ENCODE data around the gene IGSF6.
"Not testable (repeated sequence)": the region's sequence is repeated elsewhere in the genome, so short reads cannot be mapped to it uniquely, and the experiment has no call there.

The IGSF6 gene

GRCh38 chr16:21628772-21629171 is 23.6 kb downstream of the IGSF6 start:
- peak; percentile 45 for DNase-seq (ENCODE audit: low read depth)

DNA sequence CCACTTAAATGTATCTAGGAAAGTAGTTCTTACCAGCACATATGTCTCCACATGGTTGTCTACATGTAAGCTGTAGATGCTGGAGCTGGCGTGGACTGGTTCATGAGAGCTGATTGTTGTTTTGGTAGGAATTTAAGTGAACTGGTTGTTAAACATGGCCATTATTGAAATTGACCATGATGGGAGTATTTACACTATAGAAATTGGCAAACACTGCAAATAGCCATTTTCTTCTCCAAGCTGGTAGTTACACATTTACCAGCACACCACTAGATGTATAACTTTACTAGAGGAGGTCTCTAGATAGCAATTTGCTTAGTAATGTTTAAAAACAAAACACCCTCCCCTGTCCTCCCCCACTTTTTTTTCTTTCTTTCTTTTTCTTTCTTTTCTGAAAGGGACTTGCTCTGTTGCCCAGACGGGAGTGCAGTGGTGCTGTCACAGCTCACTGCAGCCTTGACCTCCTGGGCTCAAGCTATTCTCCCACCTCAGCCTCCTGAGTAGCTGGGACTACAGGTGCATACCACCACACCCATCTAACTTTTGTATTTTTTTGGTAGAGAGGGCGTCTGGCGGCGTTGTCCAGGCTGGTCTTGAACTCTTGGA is 24.2 kb downstream of the IGSF6 start:
- DNase-seq (ENCODE audit: low read depth): no peak

DNA sequence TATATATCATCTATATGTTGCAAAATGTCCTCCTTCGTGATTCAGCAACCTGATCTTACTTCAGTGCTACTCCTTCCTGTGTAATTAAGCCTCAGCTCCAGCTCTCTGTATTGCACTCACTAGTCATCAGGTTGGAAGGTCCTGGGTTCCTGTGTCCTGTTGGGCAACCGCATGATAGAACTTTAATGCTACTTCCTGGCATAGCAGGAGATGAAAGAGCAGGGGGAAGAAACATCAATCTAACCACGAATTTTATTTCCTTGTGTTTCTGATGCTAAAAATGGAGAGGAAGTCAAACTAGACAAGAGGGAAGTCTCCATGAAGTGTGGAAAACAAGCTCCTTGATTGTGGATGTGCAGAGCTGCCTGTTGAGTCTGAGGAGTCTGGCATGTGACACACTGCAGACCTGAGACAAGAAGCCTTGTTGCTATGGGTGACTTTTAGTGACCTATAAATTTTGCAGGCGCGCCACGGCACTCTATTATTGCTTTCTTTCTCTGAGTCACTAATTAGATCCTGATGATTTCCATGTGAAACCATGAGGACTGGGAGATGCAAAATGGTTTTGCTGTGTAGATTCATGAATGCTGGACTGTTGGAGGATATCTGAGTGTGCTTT is 25.6 kb downstream of the IGSF6 start:
- peak; percentile 93 for DNase-seq (ENCODE audit: low read depth)

GRCh38 chr16:21625026-21625425 is 27.4 kb downstream of the IGSF6 start:
- no peak for DNase-seq (ENCODE audit: low read depth)

DNA sequence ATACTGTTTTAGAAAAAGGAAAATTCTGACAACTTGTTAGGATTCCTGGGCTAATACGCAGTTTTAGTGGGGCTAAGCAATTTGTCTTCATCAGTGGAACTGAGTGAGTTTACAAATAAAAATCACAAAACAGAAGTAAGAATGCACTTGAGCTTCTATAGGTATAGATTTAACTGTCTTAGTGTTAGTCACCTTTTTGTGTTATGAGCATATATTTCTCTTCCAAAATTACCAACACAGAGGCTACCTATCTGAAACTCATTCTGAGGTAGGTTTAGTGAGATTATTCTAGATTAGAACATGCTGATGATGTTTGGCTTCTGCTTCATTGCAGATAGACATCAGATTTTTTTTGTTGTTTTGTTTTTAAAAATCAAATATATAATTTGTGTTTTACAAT is 29.9 kb downstream of the IGSF6 start:
- DNase-seq (ENCODE audit: low read depth): no peak

GRCh38 chr16:21620592-21620991 is 31.8 kb downstream of the IGSF6 start:
- DNase-seq (ENCODE audit: low read depth): no peak

DNA sequence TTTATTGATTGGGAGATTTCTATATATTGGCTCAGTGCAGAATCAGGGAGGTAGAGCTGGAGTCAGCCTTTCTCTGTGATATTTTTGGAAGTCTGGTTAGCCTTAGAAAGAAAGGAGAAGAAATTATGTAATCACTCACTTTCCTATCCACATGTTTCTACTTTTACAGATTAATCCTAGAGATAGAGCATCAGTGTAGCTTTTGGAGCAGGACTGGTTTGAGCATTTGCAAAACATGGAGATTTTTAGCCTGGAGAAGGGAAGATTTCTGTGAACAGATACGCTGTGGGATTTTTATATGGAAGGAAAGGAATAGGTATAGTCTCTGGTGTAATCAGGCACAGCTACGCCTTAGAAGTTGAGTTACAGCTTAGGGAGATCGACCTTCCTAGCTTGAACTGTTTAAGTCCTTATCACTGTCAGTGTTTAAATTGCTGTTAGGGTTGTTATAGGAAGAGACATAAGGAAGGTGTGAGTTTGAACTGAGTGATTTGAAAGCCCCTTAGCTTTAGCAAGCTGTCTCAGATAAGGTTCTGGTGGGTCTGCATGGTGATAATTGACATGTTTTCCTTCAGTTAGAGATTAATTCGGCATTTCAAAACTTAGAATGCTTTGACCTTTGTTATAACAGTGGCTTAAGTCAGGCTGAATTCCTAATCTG is 32.5 kb downstream of the IGSF6 start:
- no peak for DNase-seq (ENCODE audit: low read depth)

DNA sequence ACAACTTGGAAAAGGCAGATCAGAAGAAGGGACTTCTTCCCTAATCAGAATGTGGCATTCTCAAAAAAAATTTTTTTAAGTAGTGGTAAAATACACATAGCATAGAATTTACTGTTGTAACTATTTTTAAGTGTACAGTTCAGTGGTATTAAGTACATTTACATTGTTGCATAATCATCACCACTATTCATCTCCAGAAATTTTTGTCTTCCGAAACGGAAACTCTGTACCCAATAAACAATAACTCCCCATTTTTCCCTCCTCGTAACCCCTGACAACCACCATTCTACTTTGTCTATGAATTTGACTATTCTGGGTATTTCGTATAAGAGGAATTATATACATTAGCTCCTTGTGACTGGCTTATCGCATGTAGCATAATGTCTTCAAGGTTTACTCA is 34.1 kb downstream of the IGSF6 start:
- DNase-seq (ENCODE audit: low read depth): no peak

- DNase-seq (ENCODE audit: low read depth): no peak
These were observed 34.8 kb downstream of the IGSF6 start for GRCh38 chr16:21617607-21618006.

DNA sequence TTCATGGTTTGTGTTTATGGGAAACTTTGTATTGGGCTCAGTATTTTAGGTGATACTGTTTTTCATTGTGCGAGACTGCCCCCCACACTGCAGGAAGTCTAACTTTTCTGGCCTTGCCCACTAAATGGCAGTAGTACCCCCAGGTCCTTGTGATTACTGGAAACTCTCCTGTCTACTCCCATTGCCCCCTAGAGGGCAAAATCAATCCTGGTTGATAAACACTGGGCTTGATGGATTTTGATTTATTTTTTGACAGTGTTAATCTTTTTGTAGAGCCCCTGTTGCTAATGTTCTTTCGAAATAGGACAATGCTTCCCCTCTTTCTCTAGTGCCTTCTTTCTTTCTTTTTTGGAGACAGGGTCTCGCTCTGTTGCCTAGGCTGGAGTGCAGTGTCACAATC is 37.5 kb downstream of the IGSF6 start:
- DNase-seq (ENCODE audit: low read depth): no peak

DNA sequence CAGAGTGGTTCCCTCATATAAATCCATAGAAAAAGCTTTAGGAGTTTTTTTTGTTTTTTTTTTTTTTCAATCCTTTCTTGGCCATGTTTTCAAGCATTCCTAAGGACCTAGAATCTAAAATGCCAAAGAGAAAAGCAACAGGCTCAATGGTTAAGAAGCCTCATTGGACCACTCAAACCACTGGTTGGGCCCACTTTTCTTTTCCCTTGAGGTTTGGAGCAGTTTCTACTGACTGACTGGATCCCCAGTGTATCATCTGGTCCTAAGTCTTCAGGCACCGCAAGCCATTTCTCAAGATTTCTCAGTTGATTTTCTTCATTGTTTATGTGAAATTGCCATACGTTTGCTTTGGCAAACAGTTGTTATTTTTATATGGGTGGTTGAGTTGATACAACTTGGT is 38.6 kb downstream of the IGSF6 start:
- DNase-seq (ENCODE audit: low read depth): no peak

DNA sequence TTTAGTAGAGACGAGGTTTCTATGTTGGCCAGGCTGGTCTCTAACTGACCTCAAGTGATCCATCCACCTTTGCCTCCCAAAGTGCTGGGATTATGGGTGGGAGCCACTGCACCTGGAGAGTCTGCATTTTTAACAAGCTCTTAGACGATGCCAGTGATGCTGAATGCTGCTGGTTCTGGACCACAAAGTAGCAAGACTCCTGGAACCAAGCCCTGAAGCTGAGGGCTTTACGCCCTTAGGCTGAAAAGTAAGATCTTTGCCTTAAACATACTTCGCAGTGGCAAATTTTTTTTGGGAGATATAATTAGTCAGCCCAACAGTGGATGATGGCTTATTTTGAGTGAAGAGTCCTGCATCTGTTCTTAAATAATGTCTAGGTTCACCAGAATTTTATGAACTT is 39.0 kb downstream of the IGSF6 start:
- DNase-seq (ENCODE audit: low read depth): no peak

DNA sequence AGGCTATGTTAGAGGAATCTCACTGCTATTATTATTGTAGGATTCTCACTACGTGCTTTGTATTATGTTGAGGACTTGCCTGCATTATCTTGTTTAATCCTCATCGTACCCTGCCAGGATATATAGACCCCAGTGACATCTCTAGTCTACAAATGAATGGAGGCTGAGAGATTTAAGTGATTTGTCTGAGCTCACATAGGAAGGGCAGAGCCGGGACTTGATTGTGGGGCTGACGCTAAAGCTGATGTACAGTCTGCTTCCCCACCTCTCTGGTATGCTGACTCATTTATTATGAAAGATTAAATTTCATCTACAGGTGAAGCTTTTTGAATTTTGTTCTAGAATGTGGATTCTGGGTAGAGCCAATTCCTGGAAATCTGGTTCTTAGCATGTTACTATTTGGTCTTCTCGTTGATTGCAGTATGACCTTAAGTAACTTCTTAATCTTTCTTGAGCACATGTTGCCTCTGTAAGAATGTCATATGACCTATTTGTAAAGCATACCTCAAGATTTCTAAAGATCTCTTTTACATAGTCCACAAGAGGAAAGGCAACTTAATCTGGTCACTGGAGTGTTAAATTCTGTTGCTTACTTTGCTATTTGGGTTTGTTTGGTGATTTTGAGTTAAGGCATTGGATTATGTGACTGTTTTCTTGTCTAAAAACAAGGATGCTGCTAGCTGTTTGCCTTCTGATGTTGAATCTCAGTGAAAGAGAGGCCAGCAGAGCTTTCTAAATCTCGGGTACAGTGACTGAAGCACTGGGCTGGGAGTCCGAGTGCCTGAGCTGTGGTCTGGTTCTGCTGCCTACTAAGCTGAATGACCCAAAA is 40.6 kb downstream of the IGSF6 start:
- no peak for DNase-seq (ENCODE audit: low read depth)

DNA sequence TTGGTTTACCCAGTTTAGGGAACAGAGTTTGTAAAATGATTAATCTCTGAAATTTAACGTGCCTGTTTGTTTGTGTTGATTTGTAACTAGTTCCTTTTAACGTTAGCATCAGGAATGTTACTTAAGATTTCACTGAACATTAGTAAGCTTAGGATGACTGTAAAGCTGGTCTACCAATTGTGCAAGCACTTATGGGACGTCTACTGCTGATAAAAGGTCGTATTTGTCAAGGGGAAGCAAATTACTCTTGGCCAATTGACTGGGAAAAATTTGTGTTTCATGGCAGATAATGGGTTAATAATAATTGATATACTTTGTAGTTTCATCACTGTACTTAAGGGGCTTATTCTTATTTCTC is 41.2 kb downstream of the IGSF6 start:
- DNase-seq (ENCODE audit: low read depth): no peak

GRCh38 chr16:21610766-21611165 is 41.6 kb downstream of the IGSF6 start:
- DNase-seq (ENCODE audit: low read depth): no peak

DNA sequence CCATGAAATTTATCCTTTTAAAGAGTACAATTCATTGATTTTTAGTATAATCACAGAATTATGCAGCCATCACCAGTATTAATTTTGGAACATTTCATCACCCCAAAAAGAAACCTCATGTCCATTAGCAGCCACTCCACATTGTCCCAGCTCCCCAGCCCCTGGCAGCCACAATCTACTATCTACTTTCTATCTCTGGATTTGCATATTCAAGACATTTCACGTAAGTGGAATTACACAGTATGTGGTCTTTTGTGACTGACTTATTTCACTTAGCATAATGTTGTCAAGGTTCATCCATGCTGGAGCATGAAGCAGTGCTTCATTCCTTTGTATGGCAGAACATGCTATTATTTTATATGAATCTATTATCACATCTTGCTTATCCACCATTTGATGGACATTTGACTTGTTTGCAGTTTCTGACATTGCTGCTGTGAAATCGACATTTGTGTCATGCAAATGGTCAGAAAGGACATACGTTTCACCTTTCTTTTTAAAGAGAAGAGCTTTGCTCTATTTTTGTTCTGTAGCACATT is 42.3 kb downstream of the IGSF6 start:
- no peak for DNase-seq (ENCODE audit: low read depth)

- no peak for DNase-seq (ENCODE audit: low read depth)
These were observed 43.6 kb downstream of the IGSF6 start for GRCh38 chr16:21608639-21609328.

GRCh38 chr16:21605848-21606247 is 46.6 kb downstream of the IGSF6 start:
- DNase-seq (ENCODE audit: low read depth): not testable (repeated sequence)

- DNase-seq (ENCODE audit: low read depth): no peak
These were observed 48.5 kb downstream of the IGSF6 start for GRCh38 chr16:21603928-21604327.

DNA sequence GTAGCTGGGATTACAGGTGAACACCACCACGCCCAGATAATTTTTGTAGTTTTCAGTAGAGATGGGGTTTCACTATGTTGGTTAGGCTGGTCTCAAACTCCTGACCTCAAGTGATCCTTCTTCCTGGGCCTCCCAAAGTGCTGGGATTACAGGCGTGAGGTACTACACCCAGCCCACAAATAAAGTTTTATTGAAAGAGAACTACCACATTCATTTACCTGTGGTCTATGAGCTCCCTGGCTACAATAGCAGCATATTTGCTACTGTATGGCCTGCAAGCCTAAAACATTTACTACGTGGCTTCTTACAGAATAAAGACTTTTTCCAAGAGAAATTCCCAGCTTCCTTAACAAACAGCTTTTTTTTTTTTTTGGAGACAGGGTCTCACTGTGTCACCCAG is 49.6 kb downstream of the IGSF6 start:
- no peak for DNase-seq (ENCODE audit: low read depth)

GRCh38 chr16:21600031-21600773 is 52.2 kb downstream of the IGSF6 start:
- no peak for DNase-seq (ENCODE audit: low read depth)

Data from GM04503 (cell line).